HUDEP-2 (cell line): ENCODE measurements around the gene GSS.
"Not testable (repeated sequence)": the region's sequence is repeated elsewhere in the genome, so short reads cannot be mapped to it uniquely, and the experiment has no call there.

Source experiments
- DNase-seq, 76 experiments: peaks; one replicate each; lab custom pipeline; 2025; ENCODE audit not compliant: unreplicated experiment in 76 of 76; lab: John Stamatoyannopoulos, UW

GSS gene

GRCh38 chr20:34915749-34916455 lies 39.7 kb downstream of the GSS start:
- DNase-seq, result no peak

- DNase-seq, result no peak
These were observed 40.5 kb downstream of the GSS start for GRCh38 chr20:34915131-34915530.

GRCh38 chr20:34907616-34908469 lies 47.8 kb downstream of the GSS start:
- peak in 22 of 76 experiments; percentile 2 to 48 (median 17) for DNase-seq

- peak in 18 of 76 experiments; percentile 3 to 52 (median 21) for DNase-seq
These were observed 51.4 kb downstream of the GSS start for GRCh38 chr20:34904202-34904621.

- not testable (repeated sequence) for DNase-seq
These were observed 56.9 kb downstream of the GSS start for GRCh38 chr20:34898731-34899130.

GRCh38 chr20:34898129-34898528 lies 57.5 kb downstream of the GSS start:
- not testable (repeated sequence) for DNase-seq

- no peak for DNase-seq
These were observed 59.5 kb downstream of the GSS start for GRCh38 chr20:34896086-34896621.

GRCh38 chr20:34895465-34895864 lies 60.1 kb downstream of the GSS start:
- DNase-seq, result no peak

GRCh38 chr20:34894723-34895122 lies 60.9 kb downstream of the GSS start:
- DNase-seq, result no peak

- no peak for DNase-seq
These were observed 62.9 kb downstream of the GSS start for GRCh38 chr20:34892671-34893070.

- DNase-seq, result peak in 2 of 76 experiments; percentile 9 to 26
These were observed 64.2 kb downstream of the GSS start for GRCh38 chr20:34891166-34892062.

- peak in 34 of 76 experiments; percentile 5 to 73 (median 34) for DNase-seq
These were observed 67.1 kb downstream of the GSS start for GRCh38 chr20:34888468-34888867.

GRCh38 chr20:34887023-34887422 lies 68.6 kb downstream of the GSS start:
- DNase-seq, result no peak

GRCh38 chr20:34886122-34886521 lies 69.5 kb downstream of the GSS start:
- DNase-seq, result no peak

GRCh38 chr20:34884260-34884659 lies 71.3 kb downstream of the GSS start:
- DNase-seq, result no peak

- DNase-seq, result no peak
These were observed 71.8 kb downstream of the GSS start for GRCh38 chr20:34883809-34884208.

GRCh38 chr20:34883087-34883688 lies 72.4 kb downstream of the GSS start:
- no peak for DNase-seq

GRCh38 chr20:34881689-34882088 lies 73.9 kb downstream of the GSS start:
- DNase-seq, result no peak

- DNase-seq, result not testable (repeated sequence)
These were observed 74.6 kb downstream of the GSS start for GRCh38 chr20:34880971-34881370.

GRCh38 chr20:34880215-34880850 lies 75.3 kb downstream of the GSS start:
- no peak for DNase-seq
